H9 (cell line): ENCODE data around the gene LZTFL1. TPM values are rescaled to one million over a fixed set of nuclear protein-coding genes. Genes with fewer than 3 reads are reported as not detected.
A peak's percentile ranks its signal among the peaks of the same experiment; 100 is the strongest.

ENCODE experiments used
- DNase-seq: peaks from one replicate; pipeline ENCODE4 v3.0.0-alpha.2; 2017
- H2AFZ ChIP-seq: one replicate; pipeline ENCODE4 v1.6.1; 2013; ENCODE audit warnings: mild to moderate bottlenecking, low read length, control low read depth, moderate library complexity
- H2AK5ac ChIP-seq: 2 replicates; pipeline ENCODE4 v1.6.1; 2013; ENCODE audit warnings: low read length, control low read depth, mixed read lengths; ENCODE audit not compliant: insufficient read length
- H2BK120ac ChIP-seq: one replicate; pipeline ENCODE4 v1.6.1; 2013; ENCODE audit warnings: low read depth, mild to moderate bottlenecking, low read length, control low read depth, inconsistent platforms; ENCODE audit not compliant: poor library complexity, severe bottlenecking
- H2BK12ac ChIP-seq: 2 replicates; pipeline ENCODE4 v1.6.1; 2013; ENCODE audit warnings: low read length, control low read depth, mixed read lengths, low read depth; ENCODE audit not compliant: insufficient read length
- H2BK15ac ChIP-seq: 2 replicates; pipeline ENCODE4 v1.6.1; 2013; ENCODE audit warnings: low read depth, low read length, control low read depth
- H2BK20ac ChIP-seq: one replicate; pipeline ENCODE4 v1.6.1; 2013; ENCODE audit warnings: low read depth, mild to moderate bottlenecking, low read length, control low read depth, inconsistent platforms; ENCODE audit not compliant: poor library complexity, severe bottlenecking
- H2BK5ac ChIP-seq: 2 replicates; pipeline ENCODE4 v1.6.1; 2013; ENCODE audit warnings: low read length, control low read depth, mixed read lengths; ENCODE audit not compliant: insufficient read length
- H3K14ac ChIP-seq: 2 replicates; pipeline ENCODE4 v1.6.1; 2013; ENCODE audit warnings: low read length, control low read depth; ENCODE audit not compliant: insufficient read depth
- H3K18ac ChIP-seq: 2 replicates; pipeline ENCODE4 v1.6.1; 2013; ENCODE audit warnings: low read depth, mild to moderate bottlenecking, mixed read lengths, low read length, control low read depth; ENCODE audit not compliant: insufficient read length
- H3K23ac ChIP-seq: 2 replicates; pipeline ENCODE4 v1.6.1; 2013; ENCODE audit warnings: low read length, control low read depth, mixed read lengths, low read depth; ENCODE audit not compliant: insufficient read length
- H3K23me2 ChIP-seq: 2 replicates; pipeline ENCODE4 v1.6.1; 2013; ENCODE audit warnings: low read depth, mild to moderate bottlenecking, mixed read lengths, low read length, control low read depth; ENCODE audit not compliant: insufficient read length, poor library complexity, severe bottlenecking
- H3K27ac ChIP-seq: 2 replicates; pipeline ENCODE4 v1.5.1; 2013; ENCODE audit warnings: low read length, control low read depth, mixed read lengths, low read depth; ENCODE audit not compliant: insufficient read length
- H3K27me3 ChIP-seq: 2 replicates; pipeline ENCODE4 v1.6.1; 2013; ENCODE audit warnings: low read length, control low read depth, inconsistent platforms; ENCODE audit not compliant: insufficient read depth
- H3K4ac ChIP-seq: 2 replicates; pipeline ENCODE4 v1.6.1; 2013; ENCODE audit warnings: low read depth, mild to moderate bottlenecking, control low read depth, inconsistent platforms, low read length, moderate library complexity
- H3K4me1 ChIP-seq: 2 replicates; pipeline ENCODE4 v1.6.1; 2013; ENCODE audit warnings: low read length, control low read depth, inconsistent platforms; ENCODE audit not compliant: insufficient read depth
- H3K4me2 ChIP-seq: 2 replicates; pipeline ENCODE4 v1.6.1; 2013; ENCODE audit warnings: low read length, control low read depth, mixed read lengths; ENCODE audit not compliant: insufficient read length, insufficient read depth
- H3K56ac ChIP-seq: 2 replicates; pipeline ENCODE4 v1.6.1; 2013; ENCODE audit warnings: low read depth, mild to moderate bottlenecking, mixed read lengths, low read length, control low read depth; ENCODE audit not compliant: insufficient read length
- H3K79me1 ChIP-seq: 2 replicates; pipeline ENCODE4 v1.6.1; 2013; ENCODE audit warnings: low read depth, mild to moderate bottlenecking, moderate library complexity, low read length, control low read depth, inconsistent platforms; ENCODE audit not compliant: insufficient read depth, poor library complexity, severe bottlenecking
- H3K79me2 ChIP-seq: 2 replicates; pipeline ENCODE4 v1.6.1; 2013; ENCODE audit warnings: low read length, control low read depth, inconsistent platforms; ENCODE audit not compliant: insufficient read depth
- H3K9ac ChIP-seq: 2 replicates; pipeline ENCODE4 v1.6.1; 2013; ENCODE audit warnings: low read length, control low read depth, mixed read lengths; ENCODE audit not compliant: insufficient read length; ENCODE audit errors: extremely low read depth
- H3K9me3 ChIP-seq: one replicate; pipeline ENCODE4 v1.6.1; 2013; ENCODE audit warnings: low read depth, low read length, inconsistent platforms; ENCODE audit not compliant: control insufficient read depth
- H3T11ph ChIP-seq: one replicate; pipeline ENCODE4 v1.6.1; 2013; ENCODE audit warnings: mild to moderate bottlenecking, low read length, control low read depth, inconsistent platforms
- H4K20me1 ChIP-seq: one replicate; pipeline ENCODE4 v1.6.1; 2013; ENCODE audit not compliant: control insufficient read depth, insufficient read length, insufficient read depth
- H4K5ac ChIP-seq: 2 replicates; pipeline ENCODE4 v1.6.1; 2013; ENCODE audit warnings: low read depth, mild to moderate bottlenecking, mixed read lengths, low read length, control low read depth; ENCODE audit not compliant: insufficient read length
- H4K8ac ChIP-seq: replicated peaks from 2 replicates; pipeline ENCODE4 v1.6.1; 2013; ENCODE audit warnings: low read length, control low read depth, mixed read lengths, low read depth; ENCODE audit not compliant: insufficient read length
- H4K91ac ChIP-seq: 2 replicates; pipeline ENCODE4 v1.6.1; 2013; ENCODE audit warnings: low read depth, mild to moderate bottlenecking, moderate library complexity, mixed read lengths, low read length, control low read depth; ENCODE audit not compliant: insufficient read length
- H3K27ac Mint-ChIP-seq, 3 experiments: 2 replicates in 2 of 3; 3 replicates in 1 of 3; pipeline ENCODE4 v1.8.0; 2020 to 2021; ENCODE audit warnings: mixed read lengths in 3 of 3, mild to moderate bottlenecking in 1 of 3, moderate library complexity in 1 of 3
- H3K27me3 Mint-ChIP-seq: 2 replicates; pipeline ENCODE4 v1.8.0; 2021; ENCODE audit warnings: low read depth, mild to moderate bottlenecking, moderate library complexity, mixed read lengths
- H3K36me3 Mint-ChIP-seq, 3 experiments: 2 replicates in 2 of 3; 3 replicates in 1 of 3; pipeline ENCODE4 v1.8.0; 2020 to 2021; ENCODE audit warnings: low read depth in 3 of 3, mixed read lengths in 3 of 3; ENCODE audit not compliant: insufficient read depth in 1 of 3
- H3K4me1 Mint-ChIP-seq, 2 experiments: 2 replicates each; pipeline ENCODE4 v1.8.0; 2020; ENCODE audit warnings: mixed read lengths in 2 of 2
- H3K4me3 Mint-ChIP-seq, 2 experiments: 2 replicates in 1 of 2; 3 replicates in 1 of 2; pipeline ENCODE4 v1.8.0; 2020 to 2021; ENCODE audit warnings: mild to moderate bottlenecking in 2 of 2, mixed read lengths in 2 of 2, moderate library complexity in 1 of 2
- H3K9me3 Mint-ChIP-seq, 2 experiments: 2 replicates in 1 of 2; 3 replicates in 1 of 2; pipeline ENCODE4 v1.8.0; 2020; ENCODE audit warnings: mild to moderate bottlenecking in 2 of 2, mixed read lengths in 2 of 2, moderate library complexity in 1 of 2
- WGBS: extraction: QIAGEN DNeasy Blood & Tissue Kit; methylation state at CpG from one replicate; pipeline ENCODE4 v1.1.7; 2013; ENCODE audit warnings: missing lambda C conversion rate, low lambda C conversion rate, mixed read lengths; ENCODE audit not compliant: insufficient read length; ENCODE audit errors: extremely low coverage; 5-methylcytosine and 5-hydroxymethylcytosine counted together
- total RNA-seq: library from RNA; stranded (reverse); gene quantifications from 2 replicates; pipeline ENCODE4 v1.2.1, GENCODE V29; 2021
- TF ChIP-seq, protein P1 (sequence below): fragments of 200-600 bp; sonication (generic); conservative IDR thresholded peaks from 3 replicates; pipeline ENCODE4 v1.8.0; 2021; ENCODE audit warnings: antibody characterized with exemption, mild to moderate bottlenecking

The LZTFL1 gene
- total RNA-seq, 1 experiment from 2014 or later: 12.2 TPM

DNA sequence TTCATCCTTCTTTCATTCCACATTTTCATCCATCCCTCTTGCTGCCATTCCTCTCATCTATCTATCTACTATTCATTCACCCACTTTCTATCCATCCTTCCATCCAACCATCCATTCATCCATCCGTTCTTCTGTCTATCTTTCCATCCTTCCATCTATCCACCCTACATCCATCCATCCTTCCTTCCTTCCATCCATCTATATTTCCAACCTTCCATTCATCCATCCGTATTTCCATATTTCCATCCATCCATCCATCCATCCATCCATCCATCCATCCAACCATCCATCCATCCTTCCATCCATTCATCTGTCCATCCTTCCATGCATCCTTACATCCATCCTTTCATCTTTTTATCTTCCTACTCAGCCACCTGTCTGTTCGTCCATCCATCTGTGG lies 59.5 kb downstream of the LZTFL1 start:
- Histone ChIP-seq H3K18ac (no peak overlapping the region), H3K27me3 (0 out of 2 replicates have a peak, but pooled peaks cover 2% of the 10 kb centered on the region), H3T11ph (no peak overlapping the region), H2AFZ (no peak overlapping the region), H3K9me3 (no peaks in the 10 kb centered on the region), H3K79me2 (no peaks in the 10 kb centered on the region), H3K23ac (no peak overlapping the region), H3K23me2 (no peaks in the 10 kb centered on the region), H3K9ac (no peak overlapping the region), H4K5ac (no peak overlapping the region), H2BK12ac (no peak overlapping the region), H2BK20ac (no peak overlapping the region), H3K56ac (no peak overlapping the region), H3K4me2 (no peak overlapping the region), H2BK5ac (no peak overlapping the region), H3K27ac (no peak overlapping the region), H2BK120ac (no peak overlapping the region), H3K4me1 (no peaks in the 10 kb centered on the region), H4K20me1 (no peaks in the 10 kb centered on the region), H2AK5ac (no peak overlapping the region), H3K14ac (no peak overlapping the region), H2BK15ac (no peak overlapping the region), H3K79me1 (no peaks in the 10 kb centered on the region), H3K4ac (no peak overlapping the region), H4K91ac (no peak overlapping the region), H4K8ac (peak overlapping the region; percentile 41)
- Mint-ChIP-seq H3K4me1 (peaks cover 6 to 9% of the 10 kb centered on the region in 2 experiments; a peak in 2 of 4 replicates), H3K4me3 (no peak overlapping the region), H3K27me3 (peaks cover 16% of the 10 kb centered on the region), H3K9me3 (peaks cover 2 to 6% of the 10 kb centered on the region in 2 experiments; a peak in 1 of 5 replicates), H3K27ac (no peak overlapping the region), H3K36me3 (no peaks in the 10 kb centered on the region)
- 100% methylated on average over 2 of the region's 3 CpGs for WGBS
- TF ChIP-seq, protein P1, sequence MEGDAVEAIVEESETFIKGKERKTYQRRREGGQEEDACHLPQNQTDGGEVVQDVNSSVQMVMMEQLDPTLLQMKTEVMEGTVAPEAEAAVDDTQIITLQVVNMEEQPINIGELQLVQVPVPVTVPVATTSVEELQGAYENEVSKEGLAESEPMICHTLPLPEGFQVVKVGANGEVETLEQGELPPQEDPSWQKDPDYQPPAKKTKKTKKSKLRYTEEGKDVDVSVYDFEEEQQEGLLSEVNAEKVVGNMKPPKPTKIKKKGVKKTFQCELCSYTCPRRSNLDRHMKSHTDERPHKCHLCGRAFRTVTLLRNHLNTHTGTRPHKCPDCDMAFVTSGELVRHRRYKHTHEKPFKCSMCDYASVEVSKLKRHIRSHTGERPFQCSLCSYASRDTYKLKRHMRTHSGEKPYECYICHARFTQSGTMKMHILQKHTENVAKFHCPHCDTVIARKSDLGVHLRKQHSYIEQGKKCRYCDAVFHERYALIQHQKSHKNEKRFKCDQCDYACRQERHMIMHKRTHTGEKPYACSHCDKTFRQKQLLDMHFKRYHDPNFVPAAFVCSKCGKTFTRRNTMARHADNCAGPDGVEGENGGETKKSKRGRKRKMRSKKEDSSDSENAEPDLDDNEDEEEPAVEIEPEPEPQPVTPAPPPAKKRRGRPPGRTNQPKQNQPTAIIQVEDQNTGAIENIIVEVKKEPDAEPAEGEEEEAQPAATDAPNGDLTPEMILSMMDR: no peak
- no peak for DNase-seq
